Measurements from ENCODE around the gene C18orf63.
"Not testable (repeated sequence)": the region's sequence is repeated elsewhere in the genome, so short reads cannot be mapped to it uniquely, and the experiment has no call there.

The C18orf63 gene

DNA sequence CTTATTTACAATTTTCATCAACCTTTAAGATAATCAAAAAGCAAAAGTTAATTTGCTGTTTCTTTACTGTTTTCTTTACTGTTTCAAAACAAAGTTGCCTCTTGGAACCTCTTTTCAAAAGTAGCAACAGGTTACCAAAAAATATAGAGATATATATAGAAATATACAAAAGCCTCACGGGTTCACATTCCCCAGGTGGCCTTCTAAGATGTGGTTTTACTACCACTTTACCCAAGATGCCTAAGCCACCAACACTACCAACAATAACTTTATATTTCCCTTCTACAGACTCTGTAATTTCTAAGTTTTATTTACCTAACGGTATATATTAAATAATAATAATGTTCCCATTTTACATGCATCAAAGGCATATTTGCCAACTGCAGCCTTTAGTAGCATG is 28.8 kb upstream of the C18orf63 start:
- DNase-seq, result no peak

DNA sequence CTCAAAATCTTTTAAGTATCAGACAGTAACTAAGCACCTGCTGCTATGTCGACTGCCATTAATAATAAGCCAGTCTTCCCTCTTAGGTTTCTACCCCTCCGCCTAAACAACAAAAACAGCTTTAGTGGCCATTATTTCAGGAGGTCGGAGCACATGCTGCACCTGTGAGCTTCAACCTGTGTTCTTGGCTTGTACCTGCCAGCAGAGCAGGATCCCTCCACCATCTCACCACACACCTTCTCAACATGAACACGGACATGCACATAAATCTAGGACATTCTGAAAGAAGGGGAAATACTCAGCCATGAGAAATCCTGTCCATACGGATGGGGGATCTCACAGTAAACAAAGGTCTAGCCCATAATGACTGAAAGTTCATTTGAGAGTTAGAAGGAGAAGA is 27.6 kb upstream of the C18orf63 start:
- DNase-seq, result no peak

DNA sequence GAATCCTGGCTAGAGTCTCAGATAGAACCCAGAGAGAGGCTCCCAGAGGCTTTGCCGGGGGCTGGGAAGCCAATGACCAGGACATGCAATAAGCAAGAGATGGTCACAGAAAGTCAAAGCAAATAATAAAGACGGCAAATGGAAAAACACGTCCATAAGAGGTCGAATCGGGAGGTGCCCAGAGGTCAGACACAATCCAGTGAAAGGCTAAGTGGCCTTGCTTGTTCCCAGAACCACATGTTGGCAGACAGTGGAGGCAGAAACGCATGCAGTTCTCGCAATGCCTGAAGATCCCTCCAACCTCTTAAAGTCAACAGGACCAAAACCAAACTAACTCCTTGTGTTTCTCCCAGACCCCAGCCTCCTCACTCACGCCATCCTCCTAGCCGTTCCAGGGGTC is 26.9 kb upstream of the C18orf63 start:
- DNase-seq, result no peak

DNA sequence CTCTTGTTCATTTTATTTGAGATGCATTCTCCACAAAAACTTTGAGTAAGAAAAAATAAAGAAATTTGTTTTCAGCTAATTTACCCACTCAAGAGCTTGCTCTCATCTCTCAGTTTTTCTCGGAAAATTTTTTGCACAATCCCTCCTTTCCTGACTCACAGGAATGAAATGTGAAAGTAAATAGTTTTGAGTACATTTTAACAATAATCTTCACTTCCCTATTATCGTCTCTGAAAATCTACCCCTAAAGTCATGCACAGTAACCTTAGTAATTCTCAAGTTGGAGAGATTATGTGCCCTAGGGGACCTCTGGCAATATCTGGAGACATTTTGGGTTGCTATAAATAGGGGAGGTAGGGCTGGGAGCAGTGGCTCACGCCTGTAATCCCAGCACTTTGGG is 26.5 kb upstream of the C18orf63 start:
- no peak for DNase-seq

DNA sequence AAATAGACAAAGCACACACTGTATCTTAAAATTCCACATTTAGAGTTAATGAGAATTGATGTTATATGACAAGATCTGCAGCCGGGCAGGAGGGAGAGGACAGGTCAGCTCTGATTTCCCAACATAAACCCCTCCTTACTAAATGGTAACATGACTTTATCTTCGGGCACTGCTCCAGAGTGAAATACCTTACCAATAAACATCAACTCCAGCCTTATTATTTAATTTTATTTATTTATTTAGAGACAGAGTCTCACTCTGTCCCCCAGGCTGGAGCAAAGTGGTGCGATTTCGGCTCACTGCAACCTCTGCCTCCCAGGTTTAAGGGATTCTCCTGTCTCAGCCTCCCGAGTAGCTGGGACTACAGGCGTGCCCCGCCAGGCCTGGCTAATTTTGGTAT is 25.6 kb upstream of the C18orf63 start:
- DNase-seq, result no peak

DNA sequence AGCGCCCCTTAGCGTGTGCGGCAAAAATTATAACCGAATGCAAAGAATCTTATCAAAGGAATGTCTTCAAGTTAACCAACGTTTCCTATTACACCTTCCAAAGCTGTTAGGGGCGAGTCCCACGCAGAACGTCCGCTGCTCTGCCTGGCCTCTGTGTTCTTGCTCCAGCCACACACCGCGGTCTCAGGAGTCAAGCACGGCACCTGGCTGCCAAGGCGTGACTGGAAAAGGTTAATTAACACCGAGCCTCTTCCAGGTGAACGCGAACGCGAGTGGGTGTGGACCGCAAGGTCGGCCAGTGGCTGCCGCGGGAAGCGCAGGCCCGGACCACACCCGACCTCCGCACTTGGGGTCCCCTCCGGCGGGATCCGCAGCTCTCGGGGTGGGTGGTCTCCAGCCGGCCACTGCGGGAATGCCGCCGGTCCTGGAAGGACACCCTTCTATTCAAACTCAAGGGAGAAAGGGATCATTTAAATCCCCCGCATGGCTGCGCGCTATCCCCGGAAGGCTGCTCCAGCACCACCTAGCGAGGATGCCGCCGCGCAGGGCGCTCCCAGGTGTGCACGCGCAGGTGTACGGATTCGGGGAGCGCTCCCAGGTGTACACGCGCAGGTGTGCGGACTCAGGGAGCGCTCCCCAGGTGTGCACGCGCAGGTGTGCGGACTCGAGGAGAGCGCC is 24.7 kb upstream of the C18orf63 start:
- peak in 1 of 4 experiments; percentile 8 for DNase-seq

DNA sequence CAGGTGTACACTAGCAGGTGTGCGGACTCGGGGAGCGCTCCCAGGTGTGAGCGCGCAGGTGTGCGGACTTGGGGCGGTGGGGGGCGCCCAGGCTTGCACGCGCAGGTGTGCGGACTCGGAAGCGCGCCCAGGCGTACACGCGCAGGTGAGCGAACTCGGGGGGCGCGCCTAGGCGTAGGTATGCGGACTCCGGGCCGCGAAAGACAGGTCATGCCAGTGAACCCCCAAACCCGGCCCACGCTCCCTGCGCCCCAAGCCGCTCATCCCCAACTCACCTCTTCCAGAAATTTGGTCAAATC is 24.2 kb upstream of the C18orf63 start:
- no peak for DNase-seq

DNA sequence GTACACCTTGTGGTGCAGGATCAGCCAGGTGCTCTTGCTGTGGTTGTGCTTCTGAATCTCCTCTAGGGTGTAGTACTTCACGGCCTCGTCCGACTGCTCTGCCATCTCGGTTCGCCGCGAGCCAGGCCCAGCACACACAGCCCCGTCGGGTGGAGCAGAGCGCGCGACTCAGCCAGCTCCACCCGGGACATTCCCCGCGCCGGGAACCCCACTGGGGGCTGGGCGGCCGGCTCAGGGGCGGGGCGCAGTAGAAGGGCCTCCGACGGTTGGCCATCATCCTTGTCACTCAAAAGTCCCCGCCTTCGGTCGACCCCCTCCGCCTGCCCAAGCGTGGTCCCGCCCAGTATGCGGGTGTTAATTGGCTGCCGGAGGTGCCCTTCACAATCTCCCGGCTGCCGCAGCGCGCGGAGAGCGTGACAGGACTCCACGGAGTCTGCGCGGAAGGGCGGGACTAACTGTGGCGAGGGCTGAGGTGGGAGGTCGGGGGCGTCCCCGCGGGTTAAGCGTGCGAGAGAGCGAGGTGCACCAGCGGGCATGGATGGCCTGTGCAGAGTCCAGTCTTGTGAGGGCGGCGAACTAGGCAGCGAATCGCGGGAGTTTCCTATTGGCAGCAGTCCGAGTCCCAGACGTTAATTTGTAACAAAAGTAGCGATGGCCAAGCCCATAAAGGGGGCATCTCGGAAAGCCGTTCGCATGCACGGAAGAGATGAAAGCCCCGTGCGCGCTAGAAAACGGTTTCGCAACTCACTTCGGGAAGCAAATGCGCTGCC is 23.7 kb upstream of the C18orf63 start, which contains the start of gene CYB5A:
Gene CYB5A (minus strand): TSS at position 193 of the 770 bp plus-strand sequence. CDS start 88 bp downstream, at position 105.
- peak; percentile 91 to 99 (median 94) for DNase-seq

DNA sequence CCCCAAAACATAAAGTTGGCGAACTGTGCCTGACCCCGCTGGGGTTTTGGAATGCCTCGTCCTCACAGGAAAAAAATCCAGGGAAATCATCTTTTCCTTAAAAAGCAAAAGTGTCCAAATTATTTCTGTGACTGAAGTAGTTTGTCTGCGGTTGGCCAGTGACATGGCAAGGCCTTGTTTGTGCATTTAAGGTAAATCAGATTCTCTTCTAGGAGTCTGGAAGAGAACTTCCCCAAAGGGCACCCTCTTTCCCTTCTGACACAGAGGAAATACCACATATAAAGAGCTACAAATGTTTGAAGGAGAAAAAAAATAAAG is 23.1 kb upstream of the C18orf63 start:
- DNase-seq, result no peak

DNA sequence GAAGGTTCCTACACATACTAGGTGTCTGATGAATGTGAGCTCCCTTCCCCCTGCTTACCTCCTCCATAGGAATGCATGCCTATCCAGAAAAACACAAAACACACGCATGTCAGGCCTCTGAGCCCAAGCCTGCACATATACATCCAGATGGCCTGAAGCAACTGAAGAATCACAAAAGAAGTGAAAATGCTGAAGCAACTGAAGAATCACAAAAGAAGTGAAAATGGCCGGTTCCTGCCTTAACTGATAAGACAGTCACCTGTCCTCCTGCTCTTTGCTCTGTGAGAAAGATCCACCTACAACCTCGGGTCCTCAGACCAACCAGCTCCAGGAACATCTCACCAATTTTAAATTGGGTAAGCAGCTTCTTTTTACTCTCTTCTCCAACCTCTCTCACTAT is 22.7 kb upstream of the C18orf63 start:
- DNase-seq, result not testable (repeated sequence)

DNA sequence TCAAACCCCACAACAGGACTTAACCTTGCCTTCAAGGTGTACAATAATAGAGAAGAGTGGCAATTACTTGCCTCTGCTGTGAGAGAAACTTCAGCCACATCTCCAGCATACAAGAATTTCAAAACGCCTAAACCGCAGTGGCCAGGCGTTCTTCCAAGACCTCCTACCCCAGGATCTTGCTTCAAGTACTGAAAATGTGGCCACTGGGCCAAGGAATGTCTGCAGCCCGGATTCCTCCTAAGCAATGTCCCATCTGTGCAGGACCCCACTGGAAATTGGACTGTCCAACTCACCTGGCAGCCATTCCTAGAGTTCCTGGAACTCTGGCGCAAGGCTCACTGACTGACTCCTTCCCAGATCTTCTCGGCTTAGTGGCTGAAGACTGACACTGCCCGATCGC is 21.1 kb upstream of the C18orf63 start:
- no peak for DNase-seq

DNA sequence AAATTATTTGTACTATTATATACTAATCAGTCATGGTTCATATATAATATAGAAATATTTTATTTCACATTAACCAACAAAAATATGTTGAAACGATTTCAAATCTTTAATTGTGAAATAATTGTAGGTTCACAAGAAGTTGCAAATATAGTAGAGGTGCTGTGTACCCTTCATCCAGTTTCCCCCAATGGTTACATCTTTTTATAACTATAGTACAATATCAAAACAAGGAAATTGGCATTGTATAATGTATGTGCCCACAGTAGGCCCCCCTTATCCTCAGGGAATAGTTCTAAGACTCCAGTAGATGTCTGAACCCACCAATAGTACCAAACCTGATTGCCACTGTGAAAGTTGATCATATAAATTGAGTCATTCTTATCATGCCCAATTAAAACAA is 16.5 kb upstream of the C18orf63 start:
- DNase-seq, result no peak

DNA sequence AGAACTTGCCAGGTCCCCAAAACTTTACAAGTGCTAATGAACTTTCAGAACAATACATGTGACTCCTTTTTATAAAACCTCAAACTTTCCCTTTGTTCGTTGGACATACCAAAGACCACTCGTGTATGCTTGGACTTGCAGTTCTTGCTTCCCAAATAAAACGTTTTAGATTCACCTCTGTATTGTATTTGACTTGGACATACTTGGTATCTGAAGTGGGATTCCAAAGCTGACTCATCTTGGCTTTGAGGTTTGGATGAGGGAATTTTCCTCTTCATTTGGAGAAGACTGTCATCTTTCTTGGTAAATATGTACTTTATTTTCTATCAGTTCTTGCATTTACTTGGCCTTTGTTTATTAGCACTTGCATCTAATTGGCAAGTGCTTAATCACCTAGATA is 15.9 kb upstream of the C18orf63 start:
- DNase-seq, result no peak

DNA sequence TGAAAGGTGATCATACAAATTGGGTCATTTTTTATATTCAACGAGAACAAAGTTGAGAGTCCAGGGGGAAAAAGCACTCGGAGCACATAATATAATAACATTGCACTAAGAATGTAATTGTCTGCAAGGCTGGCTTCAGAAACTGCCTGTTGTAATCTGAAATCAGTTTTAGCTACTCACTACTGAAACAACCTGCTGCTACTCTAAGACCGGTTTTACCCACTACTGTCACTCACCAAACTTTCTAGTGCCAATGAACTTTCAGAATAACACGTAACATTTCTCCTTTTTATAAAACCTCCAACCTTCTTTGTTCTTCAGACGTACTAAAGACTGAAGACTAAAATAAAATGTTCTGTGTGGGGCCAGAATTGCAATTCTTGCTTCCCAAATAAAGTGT is 12.3 kb upstream of the C18orf63 start:
- no peak for DNase-seq

DNA sequence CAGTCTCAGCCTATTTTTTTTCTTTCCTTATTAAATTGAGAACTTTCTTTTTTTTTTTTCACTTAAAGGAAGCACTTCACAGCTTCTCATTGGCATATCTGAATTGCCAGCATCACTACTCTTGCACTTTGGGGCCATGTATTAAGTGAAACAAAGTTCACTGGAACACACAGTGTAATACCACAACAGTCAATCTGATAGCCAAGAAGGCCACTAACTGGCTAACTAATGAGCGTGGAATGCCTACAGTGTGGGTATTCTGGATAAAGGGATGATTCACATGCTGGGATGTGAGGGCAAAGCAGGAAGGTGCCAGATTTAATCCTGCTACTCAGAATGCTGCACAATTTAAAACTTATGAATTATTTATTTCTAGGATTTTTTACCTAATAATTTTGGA is 11.7 kb upstream of the C18orf63 start:
- DNase-seq, result no peak

DNA sequence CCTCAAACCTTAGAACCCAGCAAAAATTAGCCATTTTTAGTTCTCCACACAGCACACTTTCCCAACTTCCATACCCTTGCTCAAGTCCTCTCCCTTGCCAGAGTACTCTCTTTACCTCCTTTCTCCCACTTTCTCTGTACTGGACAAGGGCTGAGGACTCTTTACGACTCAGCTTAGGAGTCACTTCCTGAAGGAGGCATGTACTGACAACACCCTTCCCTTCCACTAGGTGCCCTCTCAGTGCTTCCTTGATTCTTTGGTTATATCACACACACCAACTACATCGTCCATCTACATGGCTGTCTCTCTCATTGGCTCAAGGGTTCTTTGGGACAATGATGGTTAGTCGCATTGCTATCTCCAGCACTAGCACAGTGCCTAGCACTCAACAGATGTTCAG is 5.2 kb upstream of the C18orf63 start:
- DNase-seq, result no peak

DNA sequence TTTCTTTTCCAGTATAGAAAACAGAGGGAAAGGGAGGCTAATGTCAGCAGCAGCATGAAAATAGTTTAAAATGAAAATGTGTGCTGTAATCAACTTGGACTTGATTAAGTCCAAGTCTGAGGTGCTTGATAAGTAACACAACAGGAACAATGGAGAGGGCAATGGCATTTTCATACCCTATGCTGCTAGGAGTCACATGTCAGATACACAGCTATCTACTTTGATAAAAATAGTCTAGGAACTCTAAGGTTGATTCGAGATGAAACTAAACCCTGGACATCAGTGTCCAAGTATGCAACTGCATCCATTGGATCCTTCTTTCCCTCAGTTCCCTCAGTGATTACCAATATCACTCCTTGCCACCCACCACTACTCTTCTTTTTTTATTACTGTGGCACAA is 4.6 kb upstream of the C18orf63 start:
- no peak for DNase-seq

DNA sequence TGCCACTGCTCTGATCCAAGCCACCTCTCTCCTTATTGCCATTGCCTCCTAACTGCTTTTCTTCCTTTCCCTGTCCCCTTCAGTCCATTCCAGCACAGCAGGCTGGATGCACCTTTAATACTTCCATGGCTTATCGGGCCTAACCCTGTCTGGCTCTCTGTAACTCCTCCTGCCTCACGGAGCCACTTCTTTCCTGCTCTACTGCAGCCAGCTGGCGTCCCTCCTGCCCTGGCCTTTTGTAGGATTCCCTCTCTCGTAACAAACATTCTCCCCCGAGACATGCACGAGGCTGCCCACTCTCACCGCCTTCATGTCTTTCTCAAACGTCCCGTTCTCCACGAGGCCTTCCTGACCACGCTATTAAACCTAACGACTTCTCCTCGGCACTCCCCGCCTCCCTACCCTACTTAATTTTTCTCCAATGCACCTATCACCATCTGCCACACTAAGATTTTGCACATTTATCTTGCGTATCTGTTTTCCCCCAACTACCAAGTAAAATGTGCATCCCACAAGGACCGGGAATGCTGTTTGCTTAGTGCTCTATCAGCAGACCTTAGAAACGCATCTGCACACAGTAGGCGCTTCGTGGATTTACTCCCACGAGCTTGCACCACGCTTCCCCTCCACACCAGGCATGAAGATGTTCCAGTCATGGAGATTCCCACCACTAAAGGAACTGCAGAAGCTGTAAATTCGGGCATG is 728 bp upstream of the C18orf63 start:
- DNase-seq, result no peak

DNA sequence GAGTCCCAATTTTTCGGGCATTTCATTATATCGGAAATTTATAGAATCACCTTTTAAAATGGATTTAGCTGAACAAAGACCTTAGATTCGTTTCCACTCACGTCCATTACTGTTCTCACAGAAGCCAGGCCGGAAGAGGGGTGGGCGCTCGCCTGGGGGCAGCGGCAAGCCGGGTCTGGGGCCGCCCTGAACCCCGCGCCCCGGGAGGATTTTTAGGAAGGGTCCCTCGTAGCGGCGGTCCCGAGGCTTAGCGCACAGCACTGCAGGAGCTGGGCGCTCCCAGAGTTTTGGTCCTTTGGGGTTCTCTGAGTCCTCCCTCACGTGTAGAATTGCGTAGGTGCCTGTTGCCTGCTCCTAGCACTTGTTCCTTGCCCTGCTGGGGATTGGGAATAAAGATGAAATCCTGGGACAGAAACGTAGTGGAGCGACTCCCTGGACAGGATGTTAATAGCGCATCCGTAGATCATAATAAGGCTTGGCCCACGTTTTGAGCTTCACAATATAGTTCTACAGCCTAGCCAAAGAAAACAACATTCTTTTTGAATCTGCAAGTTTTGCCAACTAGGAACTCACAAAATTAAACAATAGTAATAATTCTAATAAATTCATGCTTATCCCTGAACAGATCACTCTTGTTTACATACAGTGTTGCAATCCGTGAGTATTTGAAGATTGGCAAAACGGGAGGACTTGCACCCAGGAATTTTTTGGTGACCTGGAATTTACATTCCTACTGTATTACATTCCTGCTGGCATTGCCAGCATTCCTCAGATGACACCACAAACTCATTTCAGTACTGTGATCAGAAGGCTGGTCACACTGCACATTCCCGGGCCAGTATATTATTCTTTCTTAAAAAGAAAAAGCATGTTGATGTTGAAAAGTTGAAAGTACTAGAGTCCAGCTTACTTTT is 875 bp downstream of the C18orf63 start:
- DNase-seq, result no peak

DNA sequence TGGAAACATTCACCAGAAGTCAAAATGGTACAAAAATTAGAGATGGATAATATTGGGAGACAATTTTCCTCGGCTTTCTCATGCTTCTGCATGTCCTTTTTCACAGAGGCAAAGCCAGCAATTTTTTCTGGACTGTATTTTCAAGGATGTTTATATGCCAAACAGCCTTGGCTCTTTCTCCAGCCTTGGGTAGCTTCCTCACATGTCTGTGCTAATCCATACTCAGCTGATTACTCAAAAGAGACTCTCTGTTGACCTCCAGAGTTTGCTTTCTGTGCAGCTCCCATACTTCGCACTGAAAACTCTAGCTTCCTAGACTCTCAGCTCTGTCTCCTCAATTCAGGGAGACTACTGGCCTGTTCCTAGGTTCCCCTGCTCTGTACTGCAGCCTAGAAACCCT is 10.6 kb downstream of the C18orf63 start:
- DNase-seq, result no peak

DNA sequence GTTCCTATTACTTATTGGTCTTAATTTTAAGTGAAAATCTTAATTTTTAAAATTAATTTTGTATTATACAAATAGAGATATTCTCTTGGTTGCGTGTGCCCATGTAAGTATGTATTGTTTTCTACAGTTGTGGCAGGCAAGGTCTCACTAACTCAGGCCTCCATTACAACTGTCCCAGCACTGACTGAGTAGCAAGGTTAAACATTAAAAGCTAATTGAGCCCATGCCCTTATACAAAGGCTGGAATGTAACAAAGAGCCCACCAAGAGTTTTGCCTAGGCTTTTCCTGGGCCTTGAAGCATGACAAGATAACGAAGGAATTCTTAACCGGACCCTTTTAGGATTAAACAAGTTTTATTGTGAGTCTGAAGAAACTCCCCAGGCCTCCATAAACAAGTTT is 11.2 kb downstream of the C18orf63 start:
- not testable (repeated sequence) for DNase-seq

DNA sequence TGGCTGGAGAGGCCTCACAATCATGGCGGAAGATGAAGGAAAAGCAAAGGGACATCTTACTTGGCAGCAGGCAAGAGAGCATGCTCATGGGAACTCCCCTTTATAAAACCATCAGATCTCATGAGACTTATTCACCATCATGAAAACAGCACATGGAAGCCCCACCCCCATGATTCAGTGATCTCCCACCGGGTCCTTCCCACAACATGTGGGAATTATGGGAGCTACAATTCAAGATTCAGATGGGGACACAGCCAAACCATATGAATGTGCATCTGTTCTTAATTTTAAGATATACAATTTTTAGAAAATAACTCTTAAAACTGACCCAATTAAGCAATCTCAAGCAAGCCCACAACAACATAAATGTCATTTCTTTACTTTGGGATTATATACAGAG is 12.6 kb downstream of the C18orf63 start:
- no peak for DNase-seq

DNA sequence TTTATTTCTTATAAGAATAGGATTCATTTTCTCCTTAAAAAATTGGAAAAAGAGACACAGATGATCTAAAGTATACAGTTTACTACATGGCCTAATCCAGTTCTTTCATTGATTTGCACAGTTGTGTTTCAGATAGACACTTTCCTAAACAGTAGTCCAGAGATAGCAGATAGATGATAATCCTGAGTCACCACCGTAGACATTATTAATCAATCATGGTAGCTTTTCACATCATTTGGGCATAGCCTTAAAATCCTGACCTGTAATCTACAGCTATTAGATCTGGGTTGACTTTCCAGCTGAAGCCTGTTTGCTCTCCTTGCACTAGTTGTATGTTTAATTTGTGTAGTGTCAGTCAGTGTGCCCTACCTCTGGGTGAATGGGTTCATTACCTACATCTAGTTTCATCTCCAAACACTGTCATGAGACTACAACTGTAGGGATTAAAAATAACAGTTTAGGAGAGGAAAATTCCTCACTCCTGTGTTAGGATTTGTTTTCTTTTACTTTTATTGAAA is 14.1 kb downstream of the C18orf63 start:
- no peak for DNase-seq
